Urothelium cell line (cell line): Measurements from ENCODE around the gene MRPL42.
"Not testable (repeated sequence)": the region's sequence is repeated elsewhere in the genome, so short reads cannot be mapped to it uniquely, and the experiment has no call there.

Experiments
- DNase-seq: peaks from one replicate; pipeline ENCODE4 v3.0.0; 2011; ENCODE audit warnings: low spot score, mixed read lengths
- FAIRE-seq: peaks from 2 replicates; lab custom pipeline; 2011; peaks lifted over from hg19 to GRCh38; lab: Jason Lieb, UNC

MRPL42 gene

DNA sequence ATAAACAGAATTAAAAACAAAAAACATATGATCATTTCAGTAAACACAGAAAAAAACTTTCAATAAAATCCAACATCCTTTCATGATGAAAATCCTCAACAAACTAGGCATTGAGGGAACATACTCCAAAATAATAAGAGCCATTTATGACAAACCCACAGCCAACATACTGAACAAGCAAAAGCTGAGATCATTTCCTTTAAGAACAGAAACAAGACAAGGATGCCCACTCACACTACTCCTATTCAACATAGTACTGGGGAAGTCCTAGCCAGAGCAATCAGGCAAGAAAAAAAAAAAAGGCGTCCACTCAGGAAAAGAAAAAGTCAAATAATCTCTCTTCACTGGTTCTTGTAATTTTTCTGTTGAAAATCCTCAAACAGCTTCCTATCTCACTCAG is 30.1 kb downstream of the MRPL42 start:
- DNase-seq (no peak), FAIRE-seq (no peak)

- not testable (repeated sequence) for FAIRE-seq, DNase-seq
These were observed 31.5 kb downstream of the MRPL42 start for GRCh38 chr12:93498813-93499212.

- DNase-seq (no peak), FAIRE-seq (no peak)
These were observed 32.9 kb downstream of the MRPL42 start for GRCh38 chr12:93500201-93500600.

DNA sequence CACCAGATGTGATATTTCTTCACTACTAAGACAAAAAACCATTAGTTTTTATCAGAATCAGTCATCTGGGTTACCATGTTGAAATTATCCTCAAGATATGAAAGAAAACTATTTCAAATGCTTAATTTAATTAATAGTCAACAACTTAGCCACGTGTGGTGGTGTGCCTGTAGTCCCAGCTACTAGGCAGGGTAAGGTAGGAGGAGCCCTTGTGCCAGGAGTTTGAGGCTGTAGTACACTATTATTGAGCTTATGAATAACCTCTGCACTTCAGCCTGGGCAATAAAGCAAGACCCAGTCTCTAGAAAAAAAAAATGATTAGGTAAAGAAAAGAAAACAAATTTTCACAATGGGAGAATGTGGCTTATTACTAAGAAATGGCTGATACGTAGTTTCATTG is 33.4 kb downstream of the MRPL42 start:
- DNase-seq: no peak
- no peak for FAIRE-seq

DNA sequence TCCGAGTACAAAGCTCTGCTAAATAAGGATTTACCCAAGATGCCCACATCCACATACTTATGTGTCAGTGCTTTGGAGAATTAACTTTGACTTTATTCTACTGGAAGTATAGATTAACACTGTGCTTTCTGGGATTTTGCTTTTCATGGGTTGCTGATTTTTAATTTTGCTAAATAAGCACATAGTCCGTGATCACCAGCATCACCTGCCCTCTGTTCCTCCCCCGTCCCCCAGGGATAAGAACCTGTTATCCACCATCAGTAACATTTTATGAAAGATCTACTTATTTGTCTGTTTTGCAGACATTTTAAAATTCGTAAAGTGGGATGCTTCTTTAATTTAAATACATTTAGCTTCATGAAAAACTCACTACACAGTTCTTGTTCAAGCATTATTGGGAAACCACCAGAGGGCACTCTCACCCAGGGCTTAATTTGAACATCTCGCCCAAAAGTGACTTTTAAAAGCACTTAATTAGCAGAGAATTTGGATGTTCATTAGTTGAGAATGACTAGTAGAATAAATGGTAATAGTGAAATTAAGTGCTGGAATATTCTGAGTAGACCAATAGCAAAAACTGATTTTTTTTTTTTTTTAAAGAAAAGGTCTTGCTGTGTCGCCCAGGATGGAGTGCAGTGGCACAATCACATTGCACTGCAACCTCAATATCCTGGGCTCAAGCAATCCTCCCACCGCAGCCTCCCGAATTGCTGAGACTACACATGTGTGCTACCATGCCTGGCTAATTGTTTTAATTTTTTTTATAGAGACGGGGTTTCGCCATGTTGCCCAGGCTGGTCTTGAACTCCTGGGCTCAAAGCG is 35.7 kb downstream of the MRPL42 start:
- FAIRE-seq (no peak), DNase-seq (peak; percentile 6)

GRCh38 chr12:93507165-93507564 is 39.9 kb downstream of the MRPL42 start:
- DNase-seq: no peak
- no peak for FAIRE-seq

DNA sequence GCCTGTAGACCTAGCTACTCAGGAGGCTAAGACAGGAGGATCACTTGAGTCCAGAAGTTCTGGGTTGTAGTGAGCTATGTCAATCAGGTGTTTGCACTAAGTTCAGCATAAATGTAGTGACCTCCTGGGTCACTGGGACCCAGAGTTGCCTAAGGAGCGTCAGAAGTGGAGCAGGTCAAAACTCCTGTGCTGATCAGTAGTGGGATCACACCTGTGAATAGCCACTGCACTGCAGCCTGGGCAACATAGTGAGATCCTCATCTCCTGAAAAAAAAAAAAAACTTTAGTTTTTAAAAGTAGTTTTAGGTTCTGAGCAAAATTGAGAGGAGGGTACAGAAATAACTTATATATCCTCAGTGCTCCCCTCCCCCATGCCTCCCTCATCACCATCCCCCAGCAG is 42.2 kb downstream of the MRPL42 start:
- DNase-seq: no peak
- FAIRE-seq: no peak

DNA sequence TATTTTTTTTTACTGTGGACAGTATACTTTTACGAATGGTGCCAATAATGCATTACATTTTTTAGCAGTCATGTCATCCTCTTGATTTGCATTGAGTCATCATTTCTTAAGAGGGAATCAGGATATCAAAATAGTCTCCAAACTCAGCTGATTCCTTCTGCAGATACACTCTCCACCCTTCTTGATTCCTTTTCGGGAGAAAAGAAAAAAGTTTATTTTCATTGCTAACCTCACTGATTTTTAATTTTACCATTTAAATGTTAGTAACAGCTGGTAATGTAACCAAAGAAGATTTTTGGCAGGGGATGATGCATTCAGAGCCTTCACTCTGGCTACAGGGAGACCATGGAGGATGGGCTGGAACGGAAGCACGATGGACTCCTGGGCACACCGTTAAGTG is 47.5 kb downstream of the MRPL42 start:
- FAIRE-seq (no peak), DNase-seq (peak; percentile 14)

DNA sequence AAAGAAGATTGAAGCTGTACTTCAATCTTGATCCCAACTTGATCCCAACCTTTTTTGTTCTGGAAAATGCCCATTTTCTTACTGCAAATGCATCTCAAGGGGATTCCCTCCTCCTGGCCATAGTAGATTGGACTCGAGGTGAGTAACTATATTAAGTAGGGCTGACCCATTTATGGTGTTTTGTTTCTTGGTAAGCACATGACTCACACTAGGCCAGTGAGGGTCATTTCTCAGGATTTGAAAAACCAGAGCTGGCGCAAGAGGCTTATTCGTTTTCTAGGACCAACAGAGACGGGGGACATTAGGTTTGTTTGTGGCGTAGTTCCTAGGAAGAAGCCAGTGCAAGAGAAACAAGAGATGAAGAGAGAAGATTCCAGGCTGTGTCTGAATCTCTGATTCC is 51.4 kb downstream of the MRPL42 start:
- FAIRE-seq: no peak
- no peak for DNase-seq

DNA sequence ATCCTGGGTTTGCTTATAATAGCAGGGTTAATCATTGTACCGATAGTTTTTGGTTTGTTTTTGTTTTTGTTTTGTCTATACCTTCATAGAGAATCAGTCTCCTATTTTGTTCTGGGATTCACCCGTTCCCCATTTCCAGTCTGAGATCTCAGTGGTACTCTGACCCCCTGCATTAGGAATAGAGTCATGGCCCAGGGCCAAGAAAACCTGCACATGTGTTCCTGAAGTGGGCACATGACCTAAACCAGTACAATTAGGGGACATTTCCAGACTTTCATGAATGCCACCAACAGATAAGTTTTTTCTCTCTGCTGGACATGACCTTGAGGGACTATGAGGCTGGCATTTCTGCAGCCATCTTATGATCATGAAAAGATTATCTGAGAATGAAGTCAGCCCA is 52.5 kb downstream of the MRPL42 start:
- FAIRE-seq: no peak
- DNase-seq: no peak

- FAIRE-seq: no peak
- no peak for DNase-seq
These were observed 53.1 kb downstream of the MRPL42 start for GRCh38 chr12:93520454-93520853.

DNA sequence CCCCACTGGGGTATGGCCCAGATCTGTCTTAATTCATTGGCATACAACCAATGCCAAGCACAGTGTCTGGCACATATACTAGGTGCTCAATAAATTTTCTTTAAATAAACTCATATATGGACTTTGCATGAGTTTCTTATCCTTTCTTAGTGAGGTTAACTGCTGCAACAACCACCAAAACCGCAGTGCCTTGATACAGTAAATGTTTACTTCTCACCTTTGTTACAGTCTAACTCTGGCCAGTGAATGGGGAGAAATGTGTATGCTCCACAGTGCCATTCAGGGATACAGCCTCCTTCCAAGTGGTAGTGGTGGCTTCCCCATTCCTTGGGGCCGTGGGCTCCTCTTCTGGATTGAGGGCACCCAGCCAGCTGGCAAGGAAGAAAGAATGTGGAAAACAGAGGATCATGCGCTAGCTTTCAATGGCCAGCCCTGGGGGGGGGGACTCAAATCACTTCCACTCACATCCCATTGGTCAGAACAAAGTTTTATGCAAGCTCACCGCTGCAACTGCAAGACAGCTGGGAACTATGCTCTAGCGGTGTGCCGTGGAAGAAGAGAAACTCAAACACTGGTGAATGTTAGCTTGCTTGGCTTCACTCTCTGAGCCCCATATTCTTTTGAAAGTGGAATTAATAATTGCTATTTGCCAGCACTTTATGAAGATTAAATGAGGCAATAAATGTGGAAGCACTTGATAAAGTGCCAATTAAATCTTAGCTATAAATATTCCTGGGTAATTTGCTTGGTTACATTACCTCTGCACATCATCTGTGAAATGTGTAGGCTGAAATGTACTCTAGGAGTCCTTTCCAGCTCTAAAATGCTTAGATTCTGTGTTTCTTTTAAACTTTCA is 54.1 kb downstream of the MRPL42 start:
- DNase-seq: peak; percentile 5
- no peak for FAIRE-seq

GRCh38 chr12:93524386-93525133 is 57.2 kb downstream of the MRPL42 start:
- DNase-seq (no peak), FAIRE-seq (no peak)

DNA sequence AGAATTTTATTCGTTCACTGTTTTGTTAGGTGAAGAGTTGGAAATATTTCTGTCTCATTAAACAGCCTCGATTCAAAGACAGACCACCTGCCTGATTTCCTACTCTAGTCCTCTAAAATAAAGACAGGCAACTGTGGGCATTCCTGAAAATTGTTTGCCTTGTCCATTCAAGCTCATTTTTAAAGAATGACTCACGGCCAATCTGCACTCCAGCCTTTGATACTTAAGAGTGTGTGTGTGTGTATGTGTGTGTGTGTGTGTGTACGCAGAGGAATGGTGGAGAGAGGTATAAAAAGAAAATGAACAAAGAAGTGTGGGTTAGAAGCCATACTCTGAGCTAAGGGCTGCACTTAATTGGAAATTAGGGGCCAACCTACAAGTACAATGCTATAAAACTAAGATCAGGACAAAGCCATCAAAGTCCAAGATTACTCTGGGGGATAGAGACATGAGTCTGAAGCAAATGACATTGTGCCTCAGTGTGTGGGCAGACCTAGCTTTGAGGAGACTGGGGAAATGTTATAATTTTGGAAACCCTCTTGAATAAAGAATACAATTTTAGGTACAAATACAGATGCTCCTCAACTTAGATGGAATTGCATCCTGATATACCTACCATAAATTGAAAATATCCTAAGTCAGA is 59.6 kb downstream of the MRPL42 start:
- DNase-seq (peak; percentile 53), FAIRE-seq (no peak)

- FAIRE-seq: no peak
- DNase-seq: no peak
These were observed 63.0 kb downstream of the MRPL42 start for GRCh38 chr12:93530358-93530757.

- FAIRE-seq: no peak
- no peak for DNase-seq
These were observed 66.0 kb downstream of the MRPL42 start for GRCh38 chr12:93533310-93533709.

DNA sequence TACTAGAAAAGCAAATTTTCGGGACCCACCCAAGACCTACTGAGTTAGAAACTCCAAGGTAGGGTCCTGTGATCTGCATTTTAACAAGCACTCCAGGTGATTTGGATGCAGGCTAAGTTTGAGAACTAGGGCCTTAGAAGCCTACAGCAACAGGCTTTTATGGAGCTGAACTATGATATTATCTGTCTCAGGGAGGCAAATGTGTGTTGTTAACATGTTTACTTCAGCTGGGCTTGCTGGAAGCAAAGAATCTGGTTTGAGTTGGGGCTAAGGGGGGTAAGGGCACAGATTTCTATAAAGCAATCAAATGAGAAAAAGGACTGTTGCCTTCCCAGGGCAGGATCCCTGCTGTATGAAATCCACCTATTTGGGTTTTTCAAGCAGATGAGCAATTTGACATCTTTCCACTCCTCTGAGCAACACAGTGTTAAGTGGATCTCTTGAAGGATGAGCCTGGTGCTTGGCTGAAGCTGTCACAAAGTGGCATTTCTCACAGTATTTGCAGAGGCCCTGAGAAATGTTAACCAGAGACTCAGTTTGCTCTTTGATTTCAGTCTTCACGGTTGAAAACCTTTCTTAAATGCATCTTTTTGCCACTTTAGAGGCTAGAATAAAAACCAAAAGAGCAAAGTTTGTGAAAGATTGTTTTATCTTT is 68.9 kb downstream of the MRPL42 start:
- FAIRE-seq: no peak

DNA sequence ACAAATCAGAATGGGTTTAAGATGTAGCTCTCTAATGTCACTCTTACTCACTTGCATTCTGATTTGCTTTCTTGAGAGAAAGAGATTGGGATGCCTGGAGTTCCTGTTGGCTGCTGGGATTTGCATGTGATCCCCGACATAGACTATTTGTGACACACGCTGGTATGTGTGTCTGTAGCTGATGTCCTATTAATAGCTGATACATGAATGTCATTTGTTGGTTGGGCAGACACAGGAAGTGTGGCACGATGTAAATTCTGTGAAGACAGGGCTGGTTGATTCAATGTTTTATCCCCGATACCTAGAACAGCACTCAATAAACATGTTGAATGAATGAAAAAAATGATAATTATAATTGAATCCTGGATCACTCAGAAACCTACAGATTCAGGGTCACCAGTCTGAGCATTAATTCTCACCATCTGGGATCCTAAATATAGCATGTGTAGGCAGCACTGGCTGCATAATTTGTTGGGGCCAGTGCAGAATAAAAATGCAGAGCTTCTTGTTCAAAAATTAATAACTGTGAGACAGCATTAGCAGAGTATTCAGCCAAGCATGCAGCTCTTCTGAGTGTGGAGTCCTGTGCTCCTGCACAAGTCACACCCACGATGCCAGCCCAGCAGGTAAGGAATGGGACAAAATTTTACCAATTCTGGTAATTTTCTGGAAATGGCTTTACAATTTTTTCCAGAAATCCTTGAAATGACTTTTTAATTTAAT is 69.6 kb downstream of the MRPL42 start:
- DNase-seq: no peak
- FAIRE-seq: no peak

More for the DNA sequence above, 68.9 kb downstream of the MRPL42 start:
- DNase-seq: no peak

DNA sequence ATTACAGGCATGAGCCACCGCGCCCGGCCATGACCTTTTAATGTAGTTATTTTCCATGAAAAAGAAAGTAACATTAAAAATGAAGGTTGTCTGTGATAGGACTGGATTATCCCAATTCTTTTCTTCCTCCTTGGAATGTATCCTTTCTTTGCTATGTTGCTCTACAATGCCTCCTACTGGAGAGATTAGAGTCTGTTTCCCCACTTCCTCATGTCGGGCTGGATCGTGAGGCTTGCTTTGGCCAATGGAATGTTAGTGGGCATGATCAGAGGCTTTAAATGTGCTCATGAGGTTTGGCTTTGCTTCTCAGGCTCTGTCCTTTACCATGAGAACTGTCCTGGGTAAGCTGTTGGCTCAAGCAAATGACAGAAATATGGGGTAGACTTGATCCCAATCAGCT is 70.5 kb downstream of the MRPL42 start:
- no peak for FAIRE-seq
- DNase-seq: no peak

DNA sequence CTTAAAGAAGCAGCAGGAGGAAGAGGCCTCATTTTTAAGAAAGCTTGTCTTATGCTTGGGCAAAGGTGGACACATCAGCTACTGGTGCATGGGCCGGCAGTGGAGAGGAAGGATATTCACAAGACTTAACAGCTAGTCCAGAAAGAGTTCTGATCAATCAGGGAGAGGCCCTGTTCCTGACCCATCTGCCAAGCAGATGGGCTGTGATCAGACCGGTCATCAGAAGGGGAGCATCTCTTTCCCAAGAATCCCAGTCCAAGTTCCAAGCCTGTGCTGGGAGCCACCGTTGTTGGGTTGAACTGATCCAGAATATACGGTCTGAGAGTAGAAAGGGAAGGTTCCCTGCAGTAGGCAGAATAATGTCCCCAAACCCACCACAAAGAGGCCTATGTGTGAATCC is 72.5 kb downstream of the MRPL42 start:
- FAIRE-seq (no peak), DNase-seq (no peak)
